Glutamatergic neuron (in vitro differentiated cells): ENCODE data around the gene RDH13. TPM values are rescaled to one million over a fixed set of nuclear protein-coding genes. Genes with fewer than 3 reads are reported as not detected.

Experiments
- DNase-seq: peaks from one replicate; pipeline ENCODE4 v3.0.0; 2022
- H3K27ac Mint-ChIP-seq: one replicate; pipeline ENCODE4 v1.8.0; 2020; ENCODE audit warnings: mild to moderate bottlenecking, mixed read lengths, inconsistent platforms; ENCODE audit not compliant: unreplicated experiment
- H3K27me3 Mint-ChIP-seq: one replicate; pipeline ENCODE4 v1.8.0; 2020; ENCODE audit warnings: mild to moderate bottlenecking, moderate library complexity, mixed read lengths, inconsistent platforms; ENCODE audit not compliant: unreplicated experiment
- H3K36me3 Mint-ChIP-seq: one replicate; pipeline ENCODE4 v1.8.0; 2020; ENCODE audit warnings: mild to moderate bottlenecking, mixed read lengths, inconsistent platforms; ENCODE audit not compliant: unreplicated experiment
- H3K4me1 Mint-ChIP-seq: one replicate; pipeline ENCODE4 v1.8.0; 2020; ENCODE audit warnings: mild to moderate bottlenecking, low read depth, mixed read lengths, inconsistent platforms; ENCODE audit not compliant: unreplicated experiment
- H3K4me3 Mint-ChIP-seq: one replicate; pipeline ENCODE4 v1.8.0; 2020; ENCODE audit warnings: mild to moderate bottlenecking, mixed read lengths, inconsistent platforms; ENCODE audit not compliant: unreplicated experiment
- H3K9me3 Mint-ChIP-seq: one replicate; pipeline ENCODE4 v1.8.0; 2020; ENCODE audit warnings: mild to moderate bottlenecking, moderate library complexity, mixed read lengths, inconsistent platforms; ENCODE audit not compliant: unreplicated experiment
- total RNA-seq: library from RNA; stranded (reverse); fragmentation: NEBNext Ultra II Directional; extraction: Animal tissue kit (Norgen Biotek cat#: 25700); gene quantifications from one replicate; pipeline ENCODE4 v1.2.1, GENCODE V29; 2021; ENCODE audit not compliant: unreplicated experiment
- TF ChIP-seq, protein P1 (sequence below): fragments of 200-600 bp; sonication (generic); IDR thresholded peaks from one replicate; pipeline ENCODE4 v1.5.0; 2021; ENCODE audit not compliant: partially characterized antibody, unreplicated experiment

RDH13 gene
- total RNA-seq, 1 donor from 2014 or later, result 17.9 TPM

DNA sequence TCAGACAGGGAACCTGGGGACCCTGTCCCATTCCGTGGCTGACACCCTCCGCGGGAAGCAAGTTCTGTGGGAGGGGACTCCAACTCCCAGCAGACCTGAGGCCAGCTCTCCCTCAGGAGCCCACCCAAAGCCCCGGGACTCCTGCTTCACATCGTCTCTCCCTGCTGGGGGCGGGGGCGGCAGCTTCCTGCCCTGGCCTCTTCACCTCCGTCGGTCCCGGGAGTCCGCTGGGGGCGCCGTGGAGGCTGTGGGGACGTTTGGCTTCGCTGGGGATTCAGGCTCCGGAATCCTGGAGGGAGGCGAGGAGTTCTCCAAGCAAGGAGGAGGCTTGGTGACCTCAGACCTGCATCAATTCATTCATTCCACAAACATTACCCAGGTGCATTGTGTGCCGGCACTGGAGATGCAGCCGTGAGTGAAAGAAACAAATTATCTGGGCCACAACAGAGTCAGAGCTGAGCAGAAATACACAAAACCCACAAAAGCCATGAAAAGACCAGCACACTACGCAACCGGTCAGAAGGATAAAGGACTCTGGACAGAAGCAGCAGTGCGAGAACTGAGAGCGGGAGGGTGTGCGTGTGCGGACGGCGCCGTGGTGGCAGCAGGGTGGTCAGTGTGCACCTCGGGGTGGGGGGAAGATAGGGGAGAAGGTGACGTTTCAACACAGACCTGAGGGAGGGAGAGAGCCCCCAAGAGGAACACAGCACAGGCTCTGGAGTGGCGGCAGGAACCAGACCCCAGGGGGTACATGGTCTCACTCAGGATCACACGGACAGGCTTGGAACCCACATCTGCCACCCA, 31.7 kb upstream of the RDH13 start:
- Mint-ChIP-seq H3K4me3 (peak overlapping the region; percentile 22), H3K27me3 (peaks cover 11% of the 10 kb centered on the region), H3K4me1 (peaks cover 12% of the 10 kb centered on the region), H3K9me3 (peaks cover 11% of the 10 kb centered on the region), H3K27ac (no peak overlapping the region), H3K36me3 (no peaks in the 10 kb centered on the region)
- peak; percentile 73 for DNase-seq
- TF ChIP-seq, protein P1, sequence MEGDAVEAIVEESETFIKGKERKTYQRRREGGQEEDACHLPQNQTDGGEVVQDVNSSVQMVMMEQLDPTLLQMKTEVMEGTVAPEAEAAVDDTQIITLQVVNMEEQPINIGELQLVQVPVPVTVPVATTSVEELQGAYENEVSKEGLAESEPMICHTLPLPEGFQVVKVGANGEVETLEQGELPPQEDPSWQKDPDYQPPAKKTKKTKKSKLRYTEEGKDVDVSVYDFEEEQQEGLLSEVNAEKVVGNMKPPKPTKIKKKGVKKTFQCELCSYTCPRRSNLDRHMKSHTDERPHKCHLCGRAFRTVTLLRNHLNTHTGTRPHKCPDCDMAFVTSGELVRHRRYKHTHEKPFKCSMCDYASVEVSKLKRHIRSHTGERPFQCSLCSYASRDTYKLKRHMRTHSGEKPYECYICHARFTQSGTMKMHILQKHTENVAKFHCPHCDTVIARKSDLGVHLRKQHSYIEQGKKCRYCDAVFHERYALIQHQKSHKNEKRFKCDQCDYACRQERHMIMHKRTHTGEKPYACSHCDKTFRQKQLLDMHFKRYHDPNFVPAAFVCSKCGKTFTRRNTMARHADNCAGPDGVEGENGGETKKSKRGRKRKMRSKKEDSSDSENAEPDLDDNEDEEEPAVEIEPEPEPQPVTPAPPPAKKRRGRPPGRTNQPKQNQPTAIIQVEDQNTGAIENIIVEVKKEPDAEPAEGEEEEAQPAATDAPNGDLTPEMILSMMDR, result no peak

DNA sequence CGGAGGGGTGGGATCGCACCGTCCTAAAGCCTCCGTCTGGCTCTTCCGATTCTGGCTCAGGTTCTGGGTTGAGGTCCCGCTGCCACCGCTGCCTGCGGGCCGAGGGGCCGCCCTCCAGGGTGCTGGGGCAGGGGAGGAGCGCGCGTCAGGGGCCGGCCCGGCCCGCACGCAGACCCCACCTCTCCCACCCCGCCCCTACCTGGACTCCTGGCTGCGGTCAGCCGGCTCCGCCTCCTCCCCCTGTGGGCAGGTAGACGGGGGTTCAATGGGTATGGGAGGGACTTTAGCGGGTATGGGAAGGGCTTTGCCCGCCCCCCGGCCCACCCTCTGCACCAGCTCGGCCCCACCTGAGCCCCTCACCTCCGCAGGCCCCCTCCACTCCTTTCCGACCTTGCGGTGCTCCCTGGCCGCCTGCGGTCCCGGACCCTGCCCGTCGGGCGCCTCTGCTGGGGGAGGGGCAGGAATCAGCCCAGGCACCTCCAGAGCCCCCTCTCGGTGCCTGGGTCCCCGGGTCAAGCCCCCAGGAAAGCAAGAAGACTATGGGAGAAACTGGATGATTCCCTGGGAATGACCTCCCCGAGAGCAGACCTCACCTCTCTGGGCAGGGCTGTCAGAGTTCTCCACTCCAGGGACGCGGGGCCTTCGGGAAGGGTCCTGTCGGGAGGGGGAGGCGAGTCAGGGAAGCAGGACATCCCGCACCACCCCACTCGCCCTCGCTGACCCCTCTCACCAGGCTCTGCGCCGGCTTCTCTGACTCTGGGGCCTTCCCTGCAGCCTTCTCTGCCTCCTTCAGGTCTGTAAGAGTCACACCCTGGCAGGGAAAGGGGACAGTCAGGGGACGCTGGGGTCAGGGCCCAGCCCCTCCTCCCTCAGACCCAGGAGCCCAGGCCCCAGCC, 29.7 kb upstream of the RDH13 start:
- H3K36me3 Mint-ChIP-seq, result no peaks in the 10 kb centered on the region
- peaks cover 24% of the 10 kb centered on the region for H3K4me1 Mint-ChIP-seq
- TF ChIP-seq, protein P1, result no peak
- peaks cover 23% of the 10 kb centered on the region for H3K27me3 Mint-ChIP-seq
- H3K4me3 Mint-ChIP-seq, result no peak overlapping the region
- peaks cover 20% of the 10 kb centered on the region for H3K9me3 Mint-ChIP-seq
- peak; percentile 34 for DNase-seq
- no peak overlapping the region for H3K27ac Mint-ChIP-seq

DNA sequence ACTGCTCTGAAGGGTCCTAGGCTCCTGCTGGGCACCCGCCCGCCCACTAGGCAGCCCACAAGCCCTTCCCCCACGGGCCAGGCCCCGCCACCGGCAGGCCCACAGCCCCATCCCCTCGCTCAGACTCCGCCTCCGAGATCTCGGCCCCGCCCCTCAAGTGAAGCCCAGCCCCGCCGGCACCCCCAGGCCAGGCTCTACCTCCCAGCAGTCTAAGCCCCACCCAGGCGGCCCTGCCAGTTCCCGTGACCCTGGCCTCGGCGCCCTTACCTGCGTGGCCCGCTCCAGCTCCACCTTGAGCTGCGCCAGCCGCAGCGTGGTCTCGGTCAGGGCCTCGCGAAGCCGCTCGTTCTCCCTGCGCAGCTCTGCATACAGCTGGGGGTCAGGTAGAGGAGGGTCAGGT, 29.0 kb upstream of the RDH13 start:
- Mint-ChIP-seq H3K4me1 (peaks cover 24% of the 10 kb centered on the region), H3K27me3 (peaks cover 25% of the 10 kb centered on the region), H3K36me3 (no peaks in the 10 kb centered on the region), H3K27ac (no peak overlapping the region), H3K4me3 (no peak overlapping the region), H3K9me3 (peaks cover 25% of the 10 kb centered on the region)
- DNase-seq, result peak; percentile 85
- TF ChIP-seq, protein P1, result no peak

DNA sequence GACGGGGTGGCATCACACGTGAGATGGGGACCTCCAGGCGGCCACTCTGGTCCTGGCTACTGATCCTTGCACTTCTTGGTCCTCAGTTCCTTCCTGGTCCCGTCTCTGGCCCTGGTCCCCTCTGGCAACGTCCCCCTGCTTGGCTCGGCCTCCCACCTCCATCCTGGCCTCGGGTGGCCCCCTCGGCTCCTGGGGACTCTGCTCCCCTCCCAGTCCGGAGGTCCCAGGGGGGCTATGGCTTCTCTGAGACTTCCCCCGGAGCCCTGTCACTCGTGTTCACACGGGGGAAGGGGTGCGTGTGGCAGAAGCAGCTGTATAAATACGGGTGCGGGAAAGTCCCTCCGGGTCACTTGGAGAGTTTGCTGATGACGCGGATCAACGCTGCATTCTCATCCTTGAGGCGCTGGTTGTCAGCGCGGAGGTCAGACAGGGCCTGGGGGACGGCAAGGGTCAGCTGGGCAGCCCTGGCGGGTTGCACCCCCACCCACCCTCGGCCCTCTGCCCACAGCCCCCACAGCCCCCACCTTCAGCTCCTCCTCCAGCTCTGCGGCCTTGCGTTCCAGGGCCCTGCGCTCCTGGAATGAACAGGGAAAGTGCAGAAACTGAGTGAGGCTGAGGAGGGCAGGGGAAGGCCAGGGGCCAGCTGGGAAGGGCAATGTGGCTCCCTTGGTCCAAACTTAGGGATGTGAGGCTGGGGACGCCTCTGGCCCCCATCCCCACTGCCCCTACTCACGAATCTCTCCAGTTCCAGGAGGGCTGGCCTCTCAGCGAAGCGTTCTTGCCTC, 28.4 kb upstream of the RDH13 start:
- no peak overlapping the region for H3K4me3 Mint-ChIP-seq
- H3K9me3 Mint-ChIP-seq, result peaks cover 25% of the 10 kb centered on the region
- peaks cover 28% of the 10 kb centered on the region for H3K27me3 Mint-ChIP-seq
- H3K4me1 Mint-ChIP-seq, result peaks cover 24% of the 10 kb centered on the region
- no peaks in the 10 kb centered on the region for H3K36me3 Mint-ChIP-seq
- DNase-seq, result no peak
- TF ChIP-seq, protein P1, result no peak
- H3K27ac Mint-ChIP-seq, result no peak overlapping the region
